GM03348 (cell line): ENCODE measurements around the gene MALRD1.

Experiments used
- DNase-seq: peaks from one replicate; pipeline ENCODE4 v3.0.0; 2012; ENCODE audit warnings: low spot score

MALRD1 gene

DNA sequence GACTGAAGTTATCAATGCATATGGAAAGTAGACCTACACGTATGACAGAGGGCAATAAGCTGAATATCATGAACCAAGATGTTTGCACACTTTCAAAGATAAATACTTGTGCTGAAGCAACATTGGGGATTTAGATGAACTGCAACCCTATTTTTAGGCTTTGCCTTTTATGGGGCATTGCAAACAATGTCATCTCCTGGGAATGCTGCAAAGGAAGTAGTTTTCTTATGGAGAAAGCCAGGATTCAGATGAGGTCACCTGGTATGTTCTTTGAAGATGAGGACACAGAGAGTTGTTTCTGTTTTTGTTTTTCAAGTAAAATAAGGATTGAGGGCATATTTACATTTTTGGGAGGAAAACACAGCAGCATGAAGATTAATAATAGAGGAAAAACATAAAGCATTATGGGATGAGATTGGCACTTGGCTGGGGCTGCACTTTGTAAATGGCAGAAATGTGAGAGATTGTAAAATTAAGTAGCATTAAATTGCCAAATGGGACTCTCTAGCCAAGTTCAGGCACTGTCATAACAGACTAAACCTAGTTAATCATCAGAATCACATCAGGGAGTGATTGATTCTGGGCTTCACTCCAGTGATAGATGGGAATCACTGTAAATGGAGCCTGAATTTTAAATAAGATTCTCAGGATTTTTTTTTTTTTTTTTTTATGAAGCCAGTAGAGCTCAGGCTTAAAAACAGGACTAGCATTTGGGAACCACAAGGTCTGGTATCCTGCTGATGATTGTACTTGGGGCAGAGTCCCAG lies 63.1 kb downstream of the MALRD1 start:
- DNase-seq, result no peak

- no peak for DNase-seq
These were observed 68.8 kb downstream of the MALRD1 start for GRCh38 chr10:19117438-19117837.

DNA sequence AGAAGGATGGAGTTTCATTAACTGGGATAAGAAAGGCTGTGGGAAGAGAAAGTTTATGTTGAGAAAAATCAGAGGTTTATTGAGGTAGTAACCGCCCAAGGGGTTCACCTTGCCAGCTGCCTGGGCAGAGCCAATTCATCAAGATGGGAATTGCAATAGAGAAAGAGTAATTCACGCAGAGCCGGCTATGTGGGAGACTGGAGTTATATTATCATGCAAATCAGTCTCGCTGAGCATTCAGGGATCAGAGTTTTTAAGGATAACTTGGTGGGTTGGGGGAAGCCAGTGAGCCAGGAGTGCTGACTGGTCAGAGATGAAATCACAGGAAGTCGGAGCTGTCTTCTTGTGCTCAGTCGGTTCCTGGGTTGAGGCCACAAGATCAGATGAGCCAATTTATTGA lies 70.6 kb downstream of the MALRD1 start:
- no peak for DNase-seq

DNA sequence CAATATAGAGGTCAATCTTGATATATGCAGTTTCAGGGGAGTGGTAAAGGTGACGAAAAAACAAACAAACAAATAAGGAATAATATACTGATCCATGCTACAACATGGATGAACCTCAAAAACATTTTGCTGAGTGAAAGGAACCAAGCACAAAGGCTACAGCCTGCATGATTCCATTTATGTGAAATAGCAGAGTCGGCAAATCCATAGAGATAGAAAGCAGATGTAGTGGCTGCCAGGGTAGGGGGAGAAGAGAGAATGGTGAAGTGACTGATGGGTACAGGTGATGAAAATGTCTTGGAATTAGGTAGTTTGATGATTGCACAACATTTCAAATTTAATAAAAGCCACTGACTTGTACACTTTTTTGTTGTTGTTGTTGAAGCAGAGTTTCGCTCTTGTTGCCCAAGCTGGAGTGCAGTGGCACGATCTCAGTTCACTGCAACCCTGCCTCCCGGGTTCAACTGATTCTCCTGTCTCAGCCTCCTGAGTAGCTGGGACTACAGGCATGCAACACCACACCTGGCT lies 71.8 kb downstream of the MALRD1 start:
- no peak for DNase-seq

GRCh38 chr10:19133992-19134391 lies 85.4 kb downstream of the MALRD1 start:
- no peak for DNase-seq

DNA sequence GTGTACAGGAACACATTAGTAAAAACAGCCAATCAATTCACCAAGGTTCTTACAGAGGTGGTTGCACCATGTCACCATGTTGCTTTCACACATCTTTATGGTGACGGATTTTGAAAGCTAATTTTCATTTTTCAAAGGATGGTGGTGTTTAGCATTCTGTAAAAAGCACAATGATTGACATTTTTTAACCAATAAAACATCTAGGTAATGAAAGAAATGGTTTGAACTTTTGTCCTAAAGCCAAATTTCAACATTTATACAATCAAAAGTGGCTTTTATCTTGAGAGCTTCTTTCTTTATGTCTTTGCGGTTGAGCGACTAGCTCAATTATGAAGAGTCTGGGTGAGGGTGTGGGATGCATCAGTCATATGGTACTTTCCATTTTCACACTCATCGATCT lies 94.4 kb downstream of the MALRD1 start:
- no peak for DNase-seq

DNA sequence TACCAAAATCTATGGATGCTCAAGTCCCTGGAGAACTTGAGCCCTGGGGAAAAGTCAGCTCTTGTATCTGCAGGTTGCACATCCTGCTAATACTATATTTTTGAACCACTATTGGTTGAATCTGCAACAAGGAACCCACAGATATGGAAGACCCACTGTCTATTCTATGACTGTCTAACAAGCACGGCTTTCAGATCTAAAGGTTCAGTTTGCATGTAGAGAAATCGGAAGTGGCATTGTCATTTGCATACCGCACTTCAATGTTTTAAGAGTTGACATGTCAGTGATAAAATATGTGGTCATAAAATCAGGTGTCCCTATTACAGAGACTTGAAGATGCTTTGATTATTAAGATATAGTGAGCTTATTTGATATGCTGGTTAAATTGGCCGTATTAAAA lies 95.6 kb downstream of the MALRD1 start:
- no peak for DNase-seq

GRCh38 chr10:19154375-19154774 lies 105.8 kb downstream of the MALRD1 start:
- DNase-seq, result no peak

DNA sequence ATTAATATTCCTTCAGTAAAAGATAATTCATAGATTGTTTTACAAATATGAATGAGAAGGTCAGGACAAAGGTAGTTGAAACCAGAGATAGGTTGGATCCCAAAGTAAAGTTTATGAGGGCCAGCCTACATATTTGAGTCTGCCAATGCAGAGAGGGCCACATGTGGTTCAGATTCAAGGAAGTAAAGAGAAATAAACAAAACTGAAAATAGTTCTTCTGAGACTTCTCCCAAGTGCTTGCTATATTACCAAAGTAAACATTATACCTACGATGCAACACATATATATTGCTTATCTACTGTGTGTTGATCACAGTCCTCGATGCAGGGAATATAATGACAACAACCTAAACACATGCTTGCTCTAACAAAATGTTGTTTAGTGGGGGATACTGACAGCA lies 109.8 kb downstream of the MALRD1 start:
- no peak for DNase-seq

- DNase-seq, result no peak
These were observed 110.3 kb downstream of the MALRD1 start for GRCh38 chr10:19158870-19159269.

GRCh38 chr10:19164461-19164860 lies 115.9 kb downstream of the MALRD1 start:
- no peak for DNase-seq

- DNase-seq, result no peak
These were observed 120.0 kb downstream of the MALRD1 start for GRCh38 chr10:19168584-19168983.

GRCh38 chr10:19169041-19169440 lies 120.4 kb downstream of the MALRD1 start:
- no peak for DNase-seq

DNA sequence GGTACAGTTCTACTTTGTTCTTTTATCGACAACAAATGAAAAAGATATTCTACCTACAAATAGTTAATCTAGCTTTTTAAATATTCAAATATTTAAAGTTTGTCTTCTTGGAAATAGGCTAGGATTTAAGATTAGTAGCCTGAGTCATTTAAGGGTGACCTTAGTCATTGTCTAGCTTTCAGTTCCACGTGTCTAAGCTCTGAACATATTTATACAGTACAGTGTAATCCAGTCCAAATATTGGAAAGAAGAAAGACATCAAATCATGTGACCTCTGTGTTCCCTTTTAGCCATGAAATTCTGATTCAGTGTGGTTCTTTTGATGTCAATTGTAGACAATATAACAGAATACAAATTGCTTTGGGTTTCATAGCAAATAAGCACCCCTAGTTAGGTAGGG lies 121.1 kb downstream of the MALRD1 start:
- DNase-seq, result no peak

DNA sequence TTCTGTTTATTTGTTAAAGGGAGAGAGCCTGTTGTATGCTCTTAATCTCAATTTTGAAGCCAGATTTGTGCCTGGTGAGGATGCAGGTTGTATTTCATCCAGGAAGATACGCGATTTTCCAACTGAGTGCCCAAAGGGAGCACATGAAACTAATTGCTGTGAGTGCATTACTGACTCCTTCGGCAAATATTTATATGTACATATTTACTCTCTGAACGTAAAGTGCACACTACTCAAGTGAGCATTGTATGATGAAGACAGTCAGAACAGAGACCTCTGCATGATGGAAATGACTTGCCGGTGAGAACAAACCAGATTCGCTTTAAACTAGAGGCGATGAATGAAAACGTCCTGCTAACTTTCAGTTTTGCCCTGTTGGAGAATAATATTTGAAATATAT lies 130.1 kb downstream of the MALRD1 start:
- DNase-seq, result no peak

DNA sequence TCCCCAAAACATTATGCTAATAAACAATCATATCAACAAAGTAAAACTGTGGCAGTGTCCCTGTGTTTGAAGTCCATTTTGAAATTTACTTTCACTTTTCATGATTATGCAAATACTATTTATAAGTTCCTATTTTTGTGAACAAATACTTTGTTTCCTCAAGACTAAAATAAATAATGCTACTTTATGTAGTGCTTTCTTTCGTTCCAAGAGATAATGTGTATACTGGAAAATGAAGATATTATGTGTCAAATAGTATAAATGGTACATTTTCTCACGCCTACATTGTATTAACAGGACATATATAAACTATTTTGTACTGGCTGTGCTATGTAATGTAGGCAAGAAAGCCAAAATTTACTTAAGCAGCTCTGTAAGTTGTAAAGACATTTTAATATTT lies 136.3 kb downstream of the MALRD1 start:
- no peak for DNase-seq

- DNase-seq, result no peak
These were observed 146.3 kb downstream of the MALRD1 start for GRCh38 chr10:19194866-19195265.

DNA sequence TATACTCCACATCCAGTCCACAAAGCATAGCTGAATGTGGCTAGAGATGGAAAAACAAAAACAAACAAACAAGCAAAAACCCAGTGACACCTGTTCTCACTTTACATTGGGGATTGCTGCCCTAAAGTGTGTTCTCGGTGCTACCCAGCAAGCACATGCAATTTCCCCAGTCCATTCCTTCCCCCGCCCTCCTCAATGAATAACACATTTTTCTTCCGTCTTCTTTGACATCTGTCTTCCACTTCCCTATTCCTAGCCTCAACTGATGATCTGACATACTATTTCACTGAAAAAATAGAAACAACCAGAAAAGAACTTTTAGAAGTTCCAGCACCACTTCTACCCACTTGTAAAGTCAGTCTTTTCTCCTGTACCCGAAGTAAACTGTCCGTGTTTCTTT lies 147.1 kb downstream of the MALRD1 start:
- DNase-seq, result no peak

- DNase-seq, result no peak
These were observed 151.6 kb downstream of the MALRD1 start for GRCh38 chr10:19200211-19200610.

- DNase-seq, result peak; percentile 3
These were observed 155.8 kb downstream of the MALRD1 start for GRCh38 chr10:19204246-19204917.

- DNase-seq, result no peak
These were observed 160.7 kb downstream of the MALRD1 start for GRCh38 chr10:19209319-19209718.

GRCh38 chr10:19212590-19212989 lies 164.0 kb downstream of the MALRD1 start:
- no peak for DNase-seq

DNA sequence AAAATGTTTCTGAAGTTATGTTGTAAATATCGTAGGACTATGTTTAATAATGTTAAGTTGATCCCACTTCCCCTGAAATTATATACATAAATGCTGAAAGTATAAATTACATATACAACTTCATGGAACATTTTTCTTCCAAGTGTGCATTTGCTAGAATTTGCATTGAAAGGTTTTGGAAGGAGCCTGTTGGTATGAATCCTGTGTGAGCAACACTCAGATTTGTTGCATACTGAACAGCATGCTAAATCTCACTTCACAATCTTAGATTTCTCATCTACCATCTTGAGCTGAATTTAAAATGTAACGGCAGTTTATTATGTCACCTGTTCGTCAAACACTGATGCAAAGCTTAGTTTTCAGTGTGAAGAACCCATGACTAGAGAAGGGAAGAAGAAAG lies 172.6 kb downstream of the MALRD1 start:
- no peak for DNase-seq

GRCh38 chr10:19226025-19226424 lies 177.4 kb downstream of the MALRD1 start:
- no peak for DNase-seq
